ENCODE results near the gene GPR84.

Gene GPR84

GRCh38 chr12:54374562-54375258, 10.4 kb upstream of the GPR84 start:
- no peak for TF ChIP-seq POLR2A (IDR thresholded peaks at IDR 0.05; ENCODE audit: low read length)
- TF ChIP-seq GATA1 (IDR thresholded peaks at IDR 0.05; ENCODE audit: low read depth, low read length), result no peak
- DNase-seq, result no peak

- TF ChIP-seq POLR2A (IDR thresholded peaks at IDR 0.05; ENCODE audit: low read length), result no peak
- TF ChIP-seq GATA1 (IDR thresholded peaks at IDR 0.05; ENCODE audit: low read depth, low read length), result no peak
- peak; percentile 12 to 43 for DNase-seq
Observed at GRCh38 chr12:54373649-54374561, 9.6 kb upstream of the GPR84 start.

- no peak for TF ChIP-seq GATA1 (IDR thresholded peaks at IDR 0.05; ENCODE audit: low read depth, low read length)
- no peak for TF ChIP-seq POLR2A (IDR thresholded peaks at IDR 0.05; ENCODE audit: low read length)
Observed at GRCh38 chr12:54372113-54372806, 8.0 kb upstream of the GPR84 start.

GRCh38 chr12:54371328-54372112, 7.2 kb upstream of the GPR84 start:
- TF ChIP-seq POLR2A (IDR thresholded peaks at IDR 0.05; ENCODE audit: low read length) (no peak), GATA1 (IDR thresholded peaks at IDR 0.05; ENCODE audit: low read depth, low read length) (no peak)
- no peak for DNase-seq

More at GRCh38 chr12:54372113-54372806, 8.0 kb upstream of the GPR84 start:
- no peak for DNase-seq

- DNase-seq, result peak; percentile 71 to 81
- TF ChIP-seq POLR2A (IDR thresholded peaks at IDR 0.05; ENCODE audit: low read length), result no peak
- no peak for TF ChIP-seq GATA1 (IDR thresholded peaks at IDR 0.05; ENCODE audit: low read depth, low read length)
Observed at GRCh38 chr12:54370171-54370730, 6.0 kb upstream of the GPR84 start.

- no peak for DNase-seq
- TF ChIP-seq POLR2A (IDR thresholded peaks at IDR 0.05; ENCODE audit: low read length), result no peak
- no peak for TF ChIP-seq GATA1 (IDR thresholded peaks at IDR 0.05; ENCODE audit: low read depth, low read length)
Observed at GRCh38 chr12:54369597-54370131, 5.4 kb upstream of the GPR84 start.

GRCh38 chr12:54368709-54369596, 4.7 kb upstream of the GPR84 start:
- DNase-seq, result peak; percentile 85 to 92
- TF ChIP-seq GATA1 (IDR thresholded peaks at IDR 0.05; ENCODE audit: low read depth, low read length) (no peak), POLR2A (IDR thresholded peaks at IDR 0.05; ENCODE audit: low read length) (no peak)

GRCh38 chr12:54368025-54368708, 3.9 kb upstream of the GPR84 start:
- TF ChIP-seq POLR2A (IDR thresholded peaks at IDR 0.05; ENCODE audit: low read length), result no peak
- no peak for DNase-seq

GRCh38 chr12:54363618-54364017, 668 bp downstream of the GPR84 start:
- TF ChIP-seq GATA1 (IDR thresholded peaks at IDR 0.05; ENCODE audit: low read depth, low read length), result no peak
- no peak for TF ChIP-seq POLR2A (IDR thresholded peaks at IDR 0.05; ENCODE audit: low read length)
- DNase-seq, result no peak

GRCh38 chr12:54363047-54363446, 1.2 kb downstream of the GPR84 start:
- no peak for DNase-seq
- no peak for TF ChIP-seq POLR2A (IDR thresholded peaks at IDR 0.05; ENCODE audit: low read length)

GRCh38 chr12:54360717-54361456, 3.4 kb downstream of the GPR84 start:
- DNase-seq, result peak; percentile 66 to 85

More at GRCh38 chr12:54360717-54361456, 3.4 kb downstream of the GPR84 start:
- TF ChIP-seq POLR2A (IDR thresholded peaks at IDR 0.05; ENCODE audit: low read length) (no peak), GATA1 (IDR thresholded peaks at IDR 0.05; ENCODE audit: low read depth, low read length) (no peak)

Measured in erythroblast (primary cell).